HG02943 (cell line): ENCODE data around the gene SRP14.
"Not testable (repeated sequence)": the region's sequence is repeated elsewhere in the genome, so short reads cannot be mapped to it uniquely, and the experiment has no call there.

Experiments
- ATAC-seq: cut with Tn5 transposase; IDR thresholded peaks from one replicate; pipeline ENCODE4 v1.9.1; 2021; ENCODE audit warnings: mild to moderate bottlenecking, low read depth, moderate library complexity; ENCODE audit not compliant: unreplicated experiment

SRP14 gene, protein sequence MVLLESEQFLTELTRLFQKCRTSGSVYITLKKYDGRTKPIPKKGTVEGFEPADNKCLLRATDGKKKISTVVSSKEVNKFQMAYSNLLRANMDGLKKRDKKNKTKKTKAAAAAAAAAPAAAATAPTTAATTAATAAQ

DNA sequence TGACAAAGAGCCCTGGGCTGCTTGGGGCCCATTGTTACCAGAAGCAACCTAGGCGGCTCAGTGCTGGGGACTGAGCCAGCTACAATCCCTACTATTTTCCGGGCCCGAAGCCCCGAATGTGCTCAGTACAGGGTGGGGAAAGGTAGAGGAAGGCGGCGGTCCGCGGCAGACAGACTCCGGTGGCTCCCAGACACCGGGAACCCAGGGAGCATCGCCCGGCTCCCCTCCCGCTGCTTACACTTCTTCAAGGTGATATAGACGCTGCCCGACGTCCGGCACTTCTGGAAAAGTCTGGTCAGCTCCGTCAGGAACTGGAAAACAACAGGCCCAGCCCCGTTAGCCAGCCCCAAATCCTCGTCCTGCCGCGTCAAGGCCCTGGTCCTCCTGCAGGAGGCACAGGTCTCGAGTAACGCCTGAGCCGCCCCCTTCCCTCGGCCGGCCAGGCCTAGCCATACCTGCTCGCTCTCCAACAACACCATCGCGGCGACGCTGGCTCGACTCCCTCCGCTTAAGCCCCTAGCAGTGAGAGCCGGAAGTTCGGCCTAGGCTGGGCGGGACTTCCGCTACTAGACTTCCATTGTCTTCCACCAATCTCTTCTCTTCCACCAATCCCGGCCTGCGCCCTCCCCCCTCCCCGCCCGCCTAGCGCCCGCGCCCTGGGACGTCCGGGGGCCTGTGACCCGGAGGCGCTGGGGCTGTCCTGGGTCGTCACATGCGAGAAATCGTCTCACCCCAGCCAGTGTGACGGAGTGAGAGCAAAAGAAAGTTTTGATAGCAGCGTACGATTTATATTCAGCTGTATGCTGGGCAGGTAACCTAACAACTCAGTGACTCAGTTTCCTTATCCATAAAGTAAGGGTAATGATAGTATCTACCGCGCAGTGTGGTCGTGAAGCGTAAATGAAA, at the start of gene SRP14:
Gene SRP14, minus strand, starts transcription at position 544 of the 906 bp plus-strand sequence. Its CDS starts 65 bp downstream, at position 479.
- peak; percentile 94 for ATAC-seq

DNA sequence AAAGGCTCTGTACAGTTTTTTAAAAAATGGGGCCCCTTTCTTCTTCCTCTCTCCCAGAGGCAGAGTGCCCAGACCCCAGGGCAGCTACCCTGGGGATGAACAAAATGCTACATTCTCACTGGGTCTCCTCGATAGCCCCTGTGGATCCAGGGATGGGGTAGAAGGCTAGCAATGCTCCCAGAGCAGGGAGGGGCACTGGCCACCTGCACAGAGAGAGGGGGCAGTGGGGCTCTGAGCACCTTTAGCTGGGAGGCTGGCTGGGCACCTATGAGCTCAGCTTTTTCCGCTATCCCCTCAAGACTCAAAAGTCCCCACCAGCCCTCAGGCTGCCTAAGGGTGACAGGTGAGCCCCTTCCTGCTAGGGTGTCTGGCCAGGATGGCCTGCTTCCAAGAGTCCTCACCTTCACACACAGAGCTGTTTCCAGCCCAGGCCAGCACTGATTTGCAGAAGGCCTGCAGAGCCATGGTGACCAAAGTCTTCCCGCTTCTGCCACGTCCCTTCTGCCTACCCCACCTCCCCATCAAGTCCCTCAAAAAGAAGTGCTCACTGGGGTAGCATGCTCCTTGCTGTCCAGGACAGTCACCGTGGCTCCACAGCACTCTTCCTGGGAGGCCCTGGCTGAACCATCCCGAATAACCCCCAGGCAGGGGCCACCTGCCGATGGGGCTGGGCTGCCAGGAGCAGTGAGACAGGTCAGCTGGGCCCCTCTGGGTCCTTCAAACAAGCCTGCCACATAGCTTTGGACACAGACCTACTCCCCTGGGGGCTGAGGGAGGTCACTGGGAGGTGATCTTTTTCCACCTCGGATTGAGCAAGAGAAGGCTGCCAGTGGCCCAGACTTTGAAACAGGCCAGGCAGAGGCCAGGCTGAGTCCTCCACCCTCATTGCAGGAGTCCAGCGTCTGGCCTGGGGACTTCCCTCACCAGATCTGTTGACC, 49.3 kb upstream of the SRP14 start:
- ATAC-seq = no peak

DNA sequence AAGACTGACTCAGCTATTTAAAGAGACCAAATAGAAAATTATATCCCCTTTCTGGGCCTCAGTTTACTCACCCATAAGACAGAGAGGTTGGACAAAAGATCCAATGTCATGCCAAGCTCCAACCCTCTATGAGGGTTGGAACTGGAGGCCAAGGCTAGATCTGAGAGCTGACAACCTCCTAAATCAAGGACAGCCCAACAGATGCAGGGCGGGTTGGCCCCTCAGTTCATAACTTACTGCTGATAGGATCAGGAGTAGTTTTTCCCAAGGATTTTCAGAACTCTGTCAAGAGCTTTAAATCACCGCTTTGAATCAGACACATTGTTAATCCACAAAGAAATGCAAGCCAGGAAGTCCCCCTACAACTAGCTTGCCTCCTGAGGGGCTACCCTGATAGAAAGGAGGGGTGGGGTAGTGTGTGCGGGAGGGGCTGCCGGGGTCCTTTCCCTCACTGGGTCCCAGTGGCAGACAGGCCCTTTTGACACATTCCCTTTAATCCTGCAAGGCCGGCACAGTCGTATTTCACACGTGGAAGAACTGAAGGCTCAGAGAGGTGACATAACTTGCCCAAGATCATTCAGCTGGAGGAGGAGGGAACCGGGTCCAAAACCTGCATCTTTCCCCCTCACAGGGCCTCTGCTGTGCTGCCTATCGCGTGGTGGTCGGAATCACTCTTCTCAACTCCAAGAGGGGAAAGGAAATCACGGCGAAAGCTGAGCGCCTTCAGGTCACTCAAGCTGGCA, 48.3 kb upstream of the SRP14 start:
- no peak for ATAC-seq

DNA sequence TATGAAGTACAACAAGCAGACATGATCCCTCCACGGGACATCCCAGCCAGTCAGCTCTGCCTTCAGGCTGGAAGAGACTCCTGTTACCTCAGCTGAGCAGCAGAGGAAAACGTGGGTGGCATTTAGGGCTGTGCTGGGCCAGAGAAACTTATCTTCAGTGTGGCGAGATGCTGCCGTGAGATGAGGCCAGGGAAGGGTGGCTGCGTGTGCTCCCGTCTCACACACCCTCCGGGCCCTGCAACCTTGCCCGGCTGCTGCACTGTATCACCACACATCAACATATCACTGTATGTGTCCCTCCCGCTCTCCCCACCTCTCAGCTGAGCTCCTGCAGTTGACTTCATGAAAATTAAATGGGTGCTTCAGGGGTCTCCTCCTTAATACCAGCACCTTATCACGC, 46.3 kb upstream of the SRP14 start:
- ATAC-seq = no peak

DNA sequence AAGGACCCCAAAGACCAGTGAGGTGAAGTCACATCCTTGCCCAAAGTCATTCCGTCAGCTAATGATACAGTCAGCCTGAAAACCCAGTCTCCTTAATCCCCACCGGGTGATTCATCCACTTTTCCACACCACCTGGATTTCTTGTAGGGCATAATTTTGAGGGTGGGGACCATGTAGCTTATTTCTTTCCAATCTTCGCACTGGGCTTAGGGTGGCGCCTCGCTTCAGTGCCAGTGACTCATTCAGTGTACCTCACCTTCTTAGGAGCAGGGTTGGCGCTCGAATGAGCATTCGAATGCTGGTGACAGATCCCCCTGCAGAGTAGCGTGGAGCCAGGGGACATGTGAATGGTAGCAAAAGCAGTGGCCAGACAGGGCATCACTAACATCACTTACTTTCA, 45.7 kb upstream of the SRP14 start:
- ATAC-seq = no peak

DNA sequence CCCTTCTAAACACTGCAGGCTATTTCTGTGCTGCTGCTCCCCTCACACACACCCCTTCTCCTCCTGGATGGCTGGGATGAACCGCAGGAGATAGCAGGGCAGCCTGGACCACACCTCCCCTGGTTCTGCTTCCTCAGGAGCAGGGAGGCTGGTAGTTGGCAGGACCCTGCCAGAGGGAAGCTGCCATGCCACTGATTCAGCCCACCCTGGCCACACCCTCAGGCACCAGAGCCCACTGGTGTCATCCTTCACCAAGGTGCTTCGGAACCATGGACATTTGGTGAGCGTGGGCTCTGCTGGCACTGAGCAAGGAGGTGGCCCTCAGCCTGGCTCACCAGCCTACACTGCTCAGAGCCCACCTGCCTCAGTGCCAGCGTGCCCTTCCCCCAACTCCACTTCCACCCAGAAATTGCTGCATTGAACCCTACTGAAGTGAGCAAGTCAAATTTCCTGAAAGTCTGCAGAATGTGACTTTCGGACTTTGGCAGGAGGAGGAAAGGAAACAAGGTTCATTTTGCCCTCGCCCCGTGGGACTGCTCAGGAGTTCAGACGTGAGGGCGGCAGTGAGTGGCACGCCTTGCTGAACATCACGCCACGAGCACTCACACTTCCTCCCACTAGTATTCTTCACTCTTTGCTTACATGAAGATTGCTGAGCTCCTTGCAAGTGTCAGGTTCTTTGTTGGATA, 43.4 kb upstream of the SRP14 start:
- no peak for ATAC-seq

DNA sequence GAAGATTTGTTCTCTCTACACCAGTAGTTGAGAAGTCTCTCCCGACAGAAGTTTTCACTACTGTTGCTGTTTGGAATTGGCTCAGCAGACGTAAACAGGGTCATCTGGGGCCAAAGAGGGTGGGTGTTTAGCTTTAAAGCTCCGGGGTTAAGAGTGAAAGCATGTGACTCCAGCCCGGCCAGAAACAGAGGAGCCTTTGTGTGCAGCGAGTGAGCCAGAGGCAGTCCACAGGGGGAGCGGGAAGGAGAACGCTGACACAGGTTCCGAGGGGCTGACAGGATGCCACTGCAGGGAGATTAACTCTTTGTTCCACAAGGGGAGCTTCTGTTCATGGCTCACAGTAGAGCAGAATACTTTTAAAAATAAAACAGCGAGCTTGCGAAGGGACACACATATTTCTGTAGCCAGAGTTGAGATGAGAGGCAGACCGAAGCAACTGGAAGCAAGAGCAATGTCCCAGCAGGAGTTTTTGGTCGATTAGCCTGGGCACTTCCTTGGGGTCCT, 42.8 kb upstream of the SRP14 start:
- no peak for ATAC-seq

DNA sequence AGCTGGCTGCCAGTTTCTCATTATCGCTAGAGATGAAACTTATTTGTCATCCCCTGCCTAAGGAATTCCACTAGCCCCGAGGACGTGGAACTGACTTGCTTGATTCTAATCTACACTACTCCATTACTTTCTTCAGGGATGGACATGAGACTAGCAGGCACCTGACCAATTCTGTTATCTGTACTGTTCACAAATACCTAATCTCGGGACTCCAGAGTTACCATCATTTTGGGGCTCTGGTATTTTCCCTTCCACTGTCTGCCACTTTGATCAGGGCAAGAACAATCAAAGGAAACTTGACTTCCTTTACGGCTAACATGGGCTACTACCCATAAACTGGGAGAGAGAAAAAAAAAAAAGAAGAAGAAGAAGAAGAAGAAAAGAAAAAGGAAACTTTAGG, 41.9 kb upstream of the SRP14 start:
- ATAC-seq = no peak

DNA sequence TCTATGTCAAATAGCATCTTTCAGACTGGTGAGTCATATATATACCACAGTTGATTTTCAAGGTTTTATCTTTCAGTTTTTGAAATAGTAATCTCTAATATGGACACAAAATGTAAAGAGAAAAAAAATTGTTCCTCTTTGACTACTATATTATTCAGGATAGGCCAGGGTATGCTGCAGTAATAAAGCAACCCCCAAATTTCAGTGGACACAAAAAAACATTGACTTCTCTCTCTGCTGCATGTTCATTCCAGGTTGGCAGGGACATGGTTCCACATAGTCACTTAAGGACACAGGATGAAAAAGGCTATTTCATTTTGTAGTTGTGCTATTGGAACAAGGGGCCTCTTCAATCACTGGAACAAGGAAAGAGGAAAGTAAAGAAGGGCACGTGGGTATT, 41.1 kb upstream of the SRP14 start:
- no peak for ATAC-seq

DNA sequence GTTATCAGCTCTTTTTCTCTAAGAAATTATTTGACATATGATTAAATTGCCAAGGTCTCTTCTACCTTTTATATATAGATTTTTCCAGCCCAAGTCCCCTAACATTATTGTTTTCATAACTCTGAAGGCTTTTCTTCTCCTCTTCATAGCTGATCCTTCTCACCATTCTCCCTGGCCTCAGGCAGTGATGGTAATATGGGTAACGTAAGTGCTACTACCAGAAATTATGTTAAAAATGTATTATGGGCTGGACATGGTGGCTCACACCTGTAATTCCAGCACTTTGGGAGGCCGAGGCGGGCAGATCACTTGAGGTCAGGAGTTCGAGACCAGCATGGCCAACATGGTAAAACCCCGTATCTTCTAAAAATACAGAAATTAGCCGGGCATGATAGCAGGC, 40.5 kb upstream of the SRP14 start:
- no peak for ATAC-seq

DNA sequence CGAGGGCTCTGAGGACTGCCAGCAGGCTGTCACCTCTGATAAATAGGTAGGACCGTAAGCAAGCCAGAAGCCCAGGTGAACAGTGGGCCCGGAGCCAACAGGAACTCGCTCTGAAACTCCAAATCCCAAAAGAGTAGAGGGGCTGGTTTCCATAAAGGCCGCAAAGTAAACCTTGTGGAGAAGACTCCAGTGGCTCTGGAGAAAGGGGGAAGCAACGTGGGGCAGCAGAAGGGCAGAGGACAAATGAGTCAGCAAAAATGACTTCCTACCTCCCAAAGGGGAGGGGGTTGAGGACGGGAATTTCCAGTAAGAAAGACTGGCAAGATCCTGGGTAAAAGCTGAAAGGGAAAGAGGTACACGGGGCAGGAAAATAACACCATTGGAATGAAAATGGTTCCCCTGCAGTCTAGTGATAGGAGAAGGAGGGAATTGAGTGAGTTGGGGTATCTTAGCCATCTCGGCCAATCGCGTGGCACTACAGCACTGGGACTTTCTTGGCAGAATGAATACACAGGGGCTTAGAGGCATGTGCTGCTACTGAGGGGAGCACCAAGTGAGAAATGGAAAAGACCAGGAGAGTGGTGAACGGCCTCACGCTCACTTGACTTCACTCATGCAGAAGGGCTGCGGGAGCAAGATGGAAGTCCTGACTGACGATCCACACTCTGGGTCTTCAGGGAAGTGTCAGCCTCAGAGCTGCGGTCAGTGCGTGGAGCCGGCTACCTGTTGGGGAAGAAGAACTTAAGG, 36.5 kb upstream of the SRP14 start:
- no peak for ATAC-seq

DNA sequence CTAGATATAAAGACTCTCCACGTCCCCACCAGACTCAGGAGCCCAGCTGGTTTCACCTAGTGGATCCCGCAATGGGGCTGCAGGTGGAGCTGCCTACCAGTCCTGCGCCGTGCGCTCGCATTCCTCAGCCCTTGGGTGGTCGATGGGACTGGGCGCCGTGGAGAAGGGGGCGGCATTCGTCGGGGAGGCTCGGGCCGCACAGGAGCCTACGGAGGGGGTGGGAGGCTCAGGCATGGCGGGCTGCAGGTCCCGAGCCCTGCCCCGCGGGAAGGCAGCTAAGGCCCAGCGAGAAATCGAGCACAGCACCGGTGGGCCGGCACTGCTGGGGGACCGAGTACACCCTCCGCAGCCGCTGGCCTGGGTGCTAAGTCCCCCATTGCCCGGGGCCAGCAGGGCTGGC, 35.7 kb upstream of the SRP14 start:
- not testable (repeated sequence) for ATAC-seq

DNA sequence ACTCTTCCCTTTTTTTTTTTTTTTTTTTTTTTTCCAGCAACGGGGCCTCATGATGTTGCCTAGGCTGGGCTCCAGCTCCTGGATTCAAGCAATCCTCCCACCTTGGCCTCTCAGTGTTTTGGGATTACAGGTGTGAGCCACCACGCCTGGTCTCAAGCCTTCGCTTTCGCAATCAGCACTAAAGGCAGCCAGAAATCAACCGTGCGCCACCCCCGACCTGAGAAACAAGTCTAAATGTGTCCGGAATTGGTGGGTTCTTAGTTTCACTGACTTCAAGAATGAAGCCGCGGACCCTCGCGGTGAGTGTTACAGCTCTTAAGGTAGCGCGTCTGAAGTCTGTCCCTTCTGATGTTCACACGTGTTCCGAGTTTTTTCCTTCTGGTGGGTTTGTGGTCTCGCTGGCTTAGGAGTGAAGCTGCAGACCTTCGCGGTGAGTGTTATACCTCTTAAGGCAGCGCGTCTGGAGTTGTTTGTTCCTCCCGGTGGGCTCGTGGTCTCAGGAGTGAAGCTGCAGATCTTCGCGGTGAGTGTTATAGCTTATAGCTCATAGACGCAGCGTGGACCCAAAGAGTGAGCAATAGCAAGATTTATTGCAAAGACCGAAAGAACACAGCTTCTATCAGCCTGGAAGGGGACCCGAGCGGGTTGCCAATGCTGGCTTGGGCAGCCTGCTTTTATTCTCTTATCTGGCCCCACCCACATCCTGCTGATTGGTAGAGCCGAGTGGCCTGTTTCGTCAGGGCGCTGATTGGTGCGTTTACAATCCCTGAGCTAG, 34.9 kb upstream of the SRP14 start:
- ATAC-seq = not testable (repeated sequence)

DNA sequence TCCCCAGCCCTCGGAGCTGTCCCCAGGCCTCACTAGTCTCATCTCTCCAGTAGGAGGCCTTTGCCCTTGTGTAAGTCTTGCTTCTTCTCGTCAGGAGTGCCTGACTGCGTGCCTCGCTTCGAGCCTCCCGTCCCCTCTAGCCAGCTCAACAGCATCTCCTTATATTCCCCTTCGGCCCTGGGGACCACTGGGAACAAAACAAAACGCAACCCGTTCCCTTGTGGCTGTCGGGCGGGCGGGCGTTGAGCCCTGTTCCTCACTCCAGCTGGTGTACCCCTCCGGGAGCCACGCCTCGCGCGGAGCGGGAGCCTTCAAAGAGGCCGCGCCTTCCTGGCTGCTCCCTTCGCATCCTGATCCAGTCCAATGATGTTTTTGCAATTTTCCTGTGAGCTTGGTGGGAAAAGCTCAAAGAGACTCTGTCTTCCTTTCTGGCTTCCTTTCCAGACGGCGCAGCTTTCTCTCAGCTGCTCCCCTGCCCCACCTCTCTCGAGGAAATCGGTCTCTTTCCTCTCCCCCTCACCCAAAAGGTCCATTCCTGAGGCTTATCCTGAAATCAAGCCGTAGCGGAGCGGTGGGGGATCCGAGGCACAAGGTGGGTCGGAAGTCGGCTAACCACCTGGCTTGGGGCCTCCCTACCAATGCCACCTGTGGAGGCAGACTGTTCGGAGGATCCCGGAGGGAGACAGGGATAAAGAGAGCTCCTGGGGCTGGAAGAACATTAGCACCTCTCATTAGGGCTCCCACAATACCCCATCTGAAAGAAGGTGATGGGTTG, 33.4 kb upstream of the SRP14 start:
- ATAC-seq = no peak

DNA sequence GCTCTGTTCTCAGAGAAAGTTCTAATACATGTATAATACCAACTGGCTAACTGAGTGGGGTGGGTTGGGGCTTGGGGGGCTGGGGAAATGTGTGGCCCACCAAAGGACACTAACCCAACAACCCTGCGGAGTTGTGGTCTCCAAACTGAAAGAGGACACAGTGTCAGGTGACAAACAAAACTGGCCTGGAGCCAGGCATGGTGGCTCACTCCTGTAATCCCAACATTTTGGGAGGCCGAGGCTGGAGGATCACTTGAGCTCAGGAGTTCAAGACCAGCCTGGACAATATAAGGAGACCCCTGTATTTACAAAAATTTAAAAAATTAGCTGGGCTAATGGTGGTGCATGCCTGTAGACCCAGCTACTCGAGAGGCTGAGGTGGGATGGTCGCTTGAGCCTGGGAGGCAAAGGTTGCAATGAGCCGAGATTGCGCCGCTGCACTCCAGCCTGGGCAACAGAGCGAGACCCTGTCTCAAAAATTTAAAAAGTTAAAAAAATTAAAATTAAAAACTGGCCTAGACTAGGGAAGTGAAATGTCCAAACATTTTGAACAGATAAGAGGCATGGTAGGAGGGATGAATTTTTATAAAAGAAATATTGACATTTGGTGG, 31.7 kb upstream of the SRP14 start:
- no peak for ATAC-seq

DNA sequence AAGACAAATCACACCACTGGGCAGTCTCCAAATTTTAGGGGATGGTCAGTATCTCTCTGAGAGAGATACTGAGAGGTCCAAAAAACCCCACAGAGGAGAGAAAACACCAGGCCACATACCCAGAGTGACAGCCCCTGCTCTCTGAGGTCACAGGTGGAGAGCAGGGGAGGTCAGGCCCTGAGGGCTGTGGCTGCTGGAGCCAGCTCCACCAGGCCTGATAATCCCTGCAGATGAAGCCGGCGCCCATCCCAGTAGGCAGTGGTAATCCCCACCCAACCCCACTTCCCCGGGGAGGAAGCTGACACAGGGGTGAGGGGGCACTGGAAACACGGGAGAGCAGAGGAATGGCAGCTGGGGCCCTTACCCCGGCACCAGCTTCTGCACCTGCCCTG, 31.2 kb upstream of the SRP14 start:
- ATAC-seq = no peak
